Glomerular visceral epithelial cell (primary cell): ENCODE results near the gene LDLRAD3.
A peak's percentile ranks its signal among the peaks of the same experiment; 100 is the strongest.

Source experiments
- DNase-seq: peaks from one replicate; pipeline ENCODE4 v3.0.0-alpha.2; 2016; ENCODE audit errors: extremely low spot score

Gene LDLRAD3

DNA sequence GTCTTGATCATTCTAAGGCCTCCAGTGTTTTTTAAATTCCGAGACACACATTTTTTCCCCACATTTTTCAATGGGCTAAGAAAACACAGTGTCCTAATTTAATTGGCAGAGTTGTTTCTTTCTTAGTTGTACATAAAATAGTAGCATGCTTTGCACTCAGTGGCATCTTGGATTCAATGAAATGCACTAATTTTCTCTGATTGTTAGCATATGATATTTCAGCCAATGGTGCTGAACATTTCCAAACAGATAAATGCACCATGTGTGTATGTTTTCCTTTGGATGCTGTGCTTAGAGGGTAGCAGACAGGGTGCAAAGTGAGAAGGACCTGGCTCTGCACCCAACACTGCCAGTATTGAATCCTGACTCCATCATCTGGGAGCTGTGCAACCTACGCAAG, 103.5 kb downstream of the LDLRAD3 start:
- no peak for DNase-seq

DNA sequence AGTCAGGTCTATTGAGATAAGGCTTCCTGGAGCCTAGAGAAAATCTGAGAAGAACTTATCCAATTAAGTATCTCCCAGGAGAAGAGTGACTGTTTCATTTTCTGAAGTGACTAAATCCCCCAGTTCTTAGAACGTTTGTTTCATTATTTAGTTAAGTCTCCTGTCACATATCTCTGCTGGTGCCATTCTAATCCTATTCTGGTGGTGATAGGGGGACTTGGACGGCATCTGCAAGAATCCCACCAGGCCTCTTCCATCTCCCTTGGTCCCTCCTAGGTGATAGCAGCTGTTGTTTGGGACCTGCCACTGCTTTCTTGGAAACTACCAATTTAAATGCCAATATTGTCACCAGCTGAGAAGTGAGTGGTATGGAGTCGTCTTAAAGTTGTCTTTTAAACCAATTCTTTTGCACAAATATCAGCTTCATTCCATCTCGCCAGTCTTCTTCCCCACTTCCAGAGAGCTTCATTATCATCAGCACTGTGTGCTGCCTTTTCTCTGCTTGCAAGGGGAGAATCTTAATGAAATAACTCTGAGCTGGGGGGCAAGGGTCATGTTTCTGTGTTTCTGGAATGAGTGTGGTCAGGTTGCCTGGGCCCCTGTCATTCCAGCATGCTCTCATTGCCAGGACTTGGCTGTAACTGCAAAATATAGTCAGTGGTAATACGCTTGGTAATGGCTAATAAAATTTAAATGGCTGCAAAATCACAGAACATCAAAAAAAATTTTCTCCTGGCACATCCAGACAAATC, 104.8 kb downstream of the LDLRAD3 start:
- no peak for DNase-seq

DNA sequence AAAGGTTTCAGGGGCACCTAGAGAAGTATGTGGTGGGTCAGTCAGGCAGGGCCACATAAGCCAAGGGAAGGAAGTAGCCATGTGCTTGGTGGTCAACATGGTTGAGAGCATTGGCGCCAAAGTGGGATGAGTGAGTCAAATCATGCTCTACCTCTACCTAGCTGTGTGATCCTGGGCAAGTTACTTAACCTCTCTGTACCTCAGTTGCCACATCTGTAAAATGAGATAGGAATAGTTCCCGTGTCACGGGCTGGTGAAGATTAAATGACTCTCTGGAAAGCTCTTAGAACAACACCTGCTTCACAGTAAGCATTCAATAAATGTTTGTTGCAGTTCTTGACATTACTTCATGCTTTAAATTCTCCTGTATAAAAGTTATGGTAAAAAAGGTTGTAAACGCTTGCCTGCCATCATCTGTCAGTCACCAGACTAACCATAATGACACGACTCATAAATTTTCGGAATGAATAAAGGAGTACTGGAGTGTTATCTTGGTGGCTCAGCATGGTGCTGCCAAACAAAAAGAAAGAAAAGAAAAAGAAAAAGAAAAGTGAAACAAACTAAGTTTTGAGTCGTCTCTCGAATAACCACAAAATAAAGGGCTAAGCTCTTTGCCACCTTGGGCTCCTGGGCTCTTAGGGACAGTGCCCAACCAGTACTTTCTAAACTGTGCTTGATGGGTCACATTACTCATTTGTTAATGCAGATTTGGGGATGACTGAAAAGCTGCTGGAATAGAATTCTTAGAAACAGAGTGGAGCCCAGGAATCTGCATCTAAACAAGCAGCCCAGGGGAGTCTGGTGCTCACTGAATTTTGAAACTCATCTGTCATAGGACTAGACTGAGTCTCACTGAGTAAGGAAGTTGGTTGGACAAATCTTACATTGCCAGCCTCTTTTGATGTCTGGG, 107.6 kb downstream of the LDLRAD3 start:
- DNase-seq: no peak

DNA sequence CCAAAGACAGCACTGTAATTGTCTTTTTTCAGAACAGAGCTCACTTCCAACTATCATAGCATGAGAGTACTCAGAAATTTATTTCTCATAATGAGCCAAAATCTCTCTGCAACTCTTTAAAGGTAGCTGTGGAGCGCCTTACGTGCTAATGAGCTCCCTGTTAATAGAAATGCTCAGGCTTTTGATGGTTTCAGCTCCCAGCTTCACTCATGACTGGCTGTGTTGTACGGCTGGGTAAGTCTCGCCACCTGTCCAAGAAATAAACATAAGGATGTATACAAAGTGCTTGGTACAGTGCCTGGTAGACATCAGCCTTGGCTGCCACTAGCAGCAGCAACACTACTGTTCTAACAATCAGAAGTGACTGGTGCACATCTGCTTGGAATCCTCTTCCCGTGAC, 109.4 kb downstream of the LDLRAD3 start:
- no peak for DNase-seq

GRCh38 chr11:36053862-36054261, 110.0 kb downstream of the LDLRAD3 start:
- no peak for DNase-seq

DNA sequence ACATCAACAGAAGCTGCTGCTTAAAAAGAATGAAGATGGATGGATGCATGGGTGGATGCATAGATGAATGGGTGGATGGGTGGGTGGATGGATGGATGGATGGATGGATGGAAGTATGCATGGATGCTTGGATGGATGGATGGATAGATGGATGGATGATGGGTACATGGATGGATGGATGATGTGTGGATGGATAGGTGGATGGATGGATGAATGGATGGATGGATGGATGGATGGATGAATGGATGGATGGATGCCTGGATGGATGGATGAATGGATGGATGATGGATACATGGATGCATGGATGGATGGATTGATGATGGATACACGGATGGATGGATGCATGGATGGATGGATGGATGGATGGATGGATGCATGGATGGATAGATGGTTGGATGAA, 110.8 kb downstream of the LDLRAD3 start:
- DNase-seq: no peak

- DNase-seq: peak; percentile 9
Observed at GRCh38 chr11:36056160-36056751, 112.4 kb downstream of the LDLRAD3 start.

DNA sequence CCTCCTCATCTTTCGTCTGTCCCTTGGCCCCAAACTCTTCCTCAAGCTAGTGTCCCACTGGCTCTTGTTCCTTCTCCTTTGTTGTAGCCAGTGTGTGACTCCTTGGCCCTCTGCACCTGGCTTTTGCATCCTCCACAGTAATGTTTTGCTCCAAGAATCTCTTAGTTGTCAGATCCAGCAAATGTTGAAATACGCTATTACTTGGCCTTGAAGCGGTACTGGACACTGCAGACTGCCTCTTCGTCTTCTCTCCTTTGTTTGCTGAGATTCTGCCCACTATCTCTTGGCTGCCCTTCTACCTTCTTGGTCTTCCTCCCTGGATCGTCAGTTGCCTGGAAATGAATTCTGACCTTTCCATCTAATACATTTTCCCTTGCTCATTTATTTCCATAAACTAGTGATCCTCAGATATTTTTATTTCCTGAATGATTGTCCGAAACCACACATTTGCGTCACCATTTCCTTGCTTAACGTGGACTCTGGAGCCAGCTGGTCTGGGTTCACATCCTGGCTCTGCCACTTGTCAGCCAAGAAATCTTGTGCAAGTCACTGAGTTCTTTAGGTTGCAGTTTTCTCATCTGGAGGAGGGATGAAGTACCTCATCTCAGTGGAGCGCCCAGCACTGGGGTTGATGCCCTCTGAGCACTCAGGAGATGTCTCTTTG, 113.6 kb downstream of the LDLRAD3 start:
- no peak for DNase-seq

DNA sequence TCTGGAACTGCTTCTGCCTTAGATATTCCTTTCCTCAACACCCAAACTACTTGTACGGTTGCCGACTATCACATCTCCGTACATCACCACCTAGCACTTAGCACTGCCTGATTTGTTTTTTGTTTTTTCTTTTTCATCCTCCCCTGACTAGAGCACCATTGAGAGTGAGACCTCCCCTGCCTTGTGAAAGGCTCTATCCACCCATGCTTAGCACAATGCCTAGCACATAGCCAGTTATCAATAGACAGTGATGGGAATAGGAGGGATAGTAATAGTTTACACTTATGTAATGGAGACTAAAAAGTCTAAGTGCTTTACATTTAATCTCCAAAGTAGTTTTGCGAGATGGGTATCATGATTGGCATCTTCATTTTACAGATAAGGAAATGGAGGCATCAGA, 115.8 kb downstream of the LDLRAD3 start:
- DNase-seq: no peak

DNA sequence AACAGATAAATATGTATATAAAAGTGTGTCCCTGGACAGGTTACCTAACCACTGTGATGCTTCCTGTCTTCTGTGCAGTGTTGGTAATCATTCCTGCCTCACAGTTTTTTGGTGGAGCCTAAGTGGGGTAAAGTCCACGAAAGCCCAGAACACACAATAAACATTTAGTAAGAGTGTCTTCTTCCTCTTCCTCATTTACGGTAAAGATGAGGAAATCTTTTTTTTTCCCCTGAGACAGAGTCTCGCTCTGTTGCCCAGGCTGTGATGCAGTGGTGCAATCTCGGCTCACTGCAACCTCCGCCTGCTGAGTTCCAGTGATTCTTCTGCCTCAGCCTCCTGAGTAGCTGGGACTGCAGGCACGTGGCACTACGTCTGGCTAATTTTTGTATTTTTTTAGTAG, 117.1 kb downstream of the LDLRAD3 start:
- no peak for DNase-seq

- no peak for DNase-seq
Observed at GRCh38 chr11:36061471-36061870, 117.6 kb downstream of the LDLRAD3 start.

GRCh38 chr11:36062796-36063365, 119.0 kb downstream of the LDLRAD3 start:
- no peak for DNase-seq

DNA sequence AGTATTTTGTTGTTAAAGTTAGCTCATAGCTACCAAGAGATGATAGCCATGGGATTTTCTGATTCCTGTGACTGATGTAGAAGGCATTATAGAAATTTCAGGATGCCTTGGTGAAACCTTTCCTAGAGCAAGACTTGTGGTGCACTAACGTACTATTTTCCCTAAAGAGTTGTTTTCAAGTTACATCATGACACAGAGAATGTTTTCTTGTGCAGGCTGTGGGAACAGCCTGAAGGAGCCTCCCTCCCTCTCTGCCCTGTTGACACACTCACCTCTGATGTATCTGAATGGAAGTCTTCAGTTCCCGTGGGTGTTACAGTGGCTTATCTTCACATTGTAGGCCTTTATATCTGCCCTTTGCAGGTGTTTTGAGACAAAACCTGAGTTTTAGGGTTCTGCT, 121.6 kb downstream of the LDLRAD3 start:
- DNase-seq: no peak

DNA sequence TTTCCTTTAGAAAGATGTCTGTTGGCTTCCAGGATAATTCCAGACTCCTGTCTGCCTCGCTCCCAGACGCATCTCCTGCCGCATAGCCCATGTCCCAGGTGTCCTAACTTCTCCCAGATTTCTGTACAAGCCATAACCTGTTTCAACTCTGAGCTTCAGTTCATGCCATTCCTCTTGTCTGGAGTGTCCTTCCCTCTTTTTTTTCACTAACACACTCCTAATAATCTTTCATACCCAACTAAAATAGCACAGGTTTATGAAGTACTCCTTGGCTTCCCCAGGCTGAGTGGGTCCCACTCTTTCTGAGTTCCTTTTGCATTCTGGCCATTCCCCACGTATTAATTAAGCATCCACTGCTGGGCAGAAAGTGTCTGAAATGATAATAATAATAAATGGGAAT, 123.0 kb downstream of the LDLRAD3 start:
- no peak for DNase-seq

DNA sequence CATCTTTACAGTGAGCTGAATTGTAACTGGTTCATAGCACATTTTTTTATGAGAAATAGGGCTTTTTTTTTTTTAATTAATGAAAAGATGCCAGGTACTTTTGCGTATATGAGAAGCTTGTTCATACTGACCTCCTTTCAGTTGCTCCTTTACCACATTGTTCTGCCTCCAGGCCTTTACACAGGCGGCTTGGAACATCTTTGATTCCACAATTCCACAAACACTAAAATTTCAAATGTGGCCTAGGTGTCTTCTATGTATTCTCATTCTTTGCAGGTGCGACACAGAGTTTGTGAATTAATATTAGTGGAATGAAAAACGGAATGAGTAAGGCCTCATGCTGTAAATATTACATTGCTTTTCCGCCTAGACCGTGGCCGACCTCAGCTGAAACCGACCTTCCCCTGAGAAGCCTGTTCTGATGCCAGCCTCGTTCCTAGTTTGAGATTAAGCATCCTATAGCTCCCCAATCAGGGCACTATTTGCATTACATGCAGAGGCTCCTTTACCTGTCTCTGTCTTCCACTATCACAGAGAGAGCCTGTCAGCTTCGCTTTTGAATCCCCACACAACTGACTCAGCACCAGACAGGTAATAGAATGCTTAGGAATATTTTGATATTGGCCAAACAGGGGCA, 125.8 kb downstream of the LDLRAD3 start:
- no peak for DNase-seq

GRCh38 chr11:36070213-36070953, 126.5 kb downstream of the LDLRAD3 start:
- no peak for DNase-seq

GRCh38 chr11:36070954-36071330, 127.1 kb downstream of the LDLRAD3 start:
- no peak for DNase-seq

- no peak for DNase-seq
Observed at GRCh38 chr11:36071917-36072500, 128.1 kb downstream of the LDLRAD3 start.

DNA sequence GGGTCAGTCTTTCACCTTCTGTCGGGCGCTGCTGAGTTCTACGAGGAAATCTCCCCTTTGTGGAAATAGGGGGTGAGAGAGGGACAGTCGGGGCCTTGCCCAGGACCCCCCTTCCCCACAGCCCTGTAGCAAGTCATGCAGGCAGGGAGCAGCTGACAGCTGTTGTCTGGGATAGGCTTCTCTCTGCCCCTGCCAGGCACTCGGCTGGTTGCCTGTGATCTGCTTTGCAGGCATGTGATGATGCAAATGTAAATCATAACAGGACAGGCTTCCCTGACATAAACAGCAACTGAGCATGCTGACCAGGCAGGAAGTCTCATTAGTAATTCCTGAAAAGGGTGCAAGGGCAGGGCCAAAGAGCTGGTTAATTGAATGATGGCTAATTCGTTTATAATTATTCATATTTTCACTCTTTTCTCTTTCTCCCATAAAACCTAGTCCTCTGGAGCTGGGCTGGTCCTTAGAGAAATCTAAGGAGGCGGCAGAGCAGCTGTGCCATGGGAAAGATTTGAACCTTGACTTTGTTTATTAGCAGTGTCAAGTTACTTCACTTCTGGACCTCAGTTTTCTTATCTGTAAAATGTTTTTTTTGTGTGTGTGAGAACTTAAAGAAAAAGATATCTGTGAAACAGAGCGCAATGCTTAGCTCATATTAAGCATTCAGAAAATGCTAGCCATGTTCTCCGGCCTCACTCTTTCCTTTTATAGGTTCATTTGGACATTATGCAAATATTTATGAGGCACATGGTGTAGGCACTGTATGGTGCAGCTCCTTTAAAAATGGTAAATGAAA, 129.7 kb downstream of the LDLRAD3 start:
- DNase-seq: no peak
